HFFc6 (cell line): ENCODE results near the gene SMC4. TPM values are rescaled to one million over a fixed set of nuclear protein-coding genes. Genes with fewer than 3 reads are reported as not detected.

Source experiments
- DNase-seq: peaks from one replicate; pipeline ENCODE4 v3.0.0-alpha.2; 2018
- H3K27ac Mint-ChIP-seq: 2 replicates; pipeline ENCODE4 v1.8.0; 2020; ENCODE audit warnings: mild to moderate bottlenecking, mixed read lengths
- H3K27me3 Mint-ChIP-seq: 2 replicates; pipeline ENCODE4 v1.8.0; 2021; ENCODE audit warnings: mild to moderate bottlenecking, moderate library complexity, mixed read lengths; ENCODE audit not compliant: insufficient read depth
- H3K36me3 Mint-ChIP-seq: 2 replicates; pipeline ENCODE4 v1.8.0; 2021; ENCODE audit warnings: low read depth, mixed read lengths
- H3K4me1 Mint-ChIP-seq: 2 replicates; pipeline ENCODE4 v1.8.0; 2020; ENCODE audit warnings: low read depth, mixed read lengths
- H3K4me3 Mint-ChIP-seq: 2 replicates; pipeline ENCODE4 v1.8.0; 2020; ENCODE audit warnings: mild to moderate bottlenecking, moderate library complexity, mixed read lengths
- H3K9me3 Mint-ChIP-seq: 2 replicates; pipeline ENCODE4 v1.8.0; 2020; ENCODE audit warnings: mild to moderate bottlenecking, mixed read lengths
- CTCF ChIP-seq: fragments of 200-600 bp; sonication (generic); IDR thresholded peaks from 2 replicates; pipeline ENCODE4 v1.5.0; 2021; ENCODE audit warnings: antibody characterized with exemption, mild to moderate bottlenecking
- total RNA-seq, 6 experiments: library from RNA; stranded (reverse); fragmentation: NEBNext Ultra II Directional; extraction: Animal tissue kit (Norgen Biotek cat#: 25700); gene quantifications; 2 replicates in 1 of 6; 3 replicates in 5 of 6; pipeline ENCODE4 v1.2.3, GENCODE V29; 2021

The SMC4 gene
- total RNA-seq, 6 experiments from 2014 or later, result 58.2 to 116 (median 106) TPM

GRCh38 chr3:160413613-160414248 is 14.3 kb downstream of the SMC4 start:
- Mint-ChIP-seq H3K9me3 (no peaks in the 10 kb centered on the region), H3K27me3 (no peaks in the 10 kb centered on the region; the same call in 1 of the 2 replicates), H3K4me3 (no peak overlapping the region), H3K4me1 (peaks cover 35% of the 10 kb centered on the region), H3K27ac (peak overlapping the region; percentile 29; the same call in 1 of the 2 replicates), H3K36me3 (peaks cover 33% of the 10 kb centered on the region)
- peak; percentile 71 for DNase-seq
- peak; percentile 96 for TF ChIP-seq CTCF

GRCh38 chr3:160417311-160417710 is 17.9 kb downstream of the SMC4 start:
- TF ChIP-seq CTCF, result no peak
- Mint-ChIP-seq H3K27me3 (no peaks in the 10 kb centered on the region; the same call in 1 of the 2 replicates), H3K27ac (peak overlapping the region; percentile 9; the same call in 1 of the 2 replicates), H3K4me1 (peaks cover 30% of the 10 kb centered on the region), H3K36me3 (peaks cover 42% of the 10 kb centered on the region), H3K4me3 (no peak overlapping the region), H3K9me3 (no peaks in the 10 kb centered on the region)
- DNase-seq, result no peak

DNA sequence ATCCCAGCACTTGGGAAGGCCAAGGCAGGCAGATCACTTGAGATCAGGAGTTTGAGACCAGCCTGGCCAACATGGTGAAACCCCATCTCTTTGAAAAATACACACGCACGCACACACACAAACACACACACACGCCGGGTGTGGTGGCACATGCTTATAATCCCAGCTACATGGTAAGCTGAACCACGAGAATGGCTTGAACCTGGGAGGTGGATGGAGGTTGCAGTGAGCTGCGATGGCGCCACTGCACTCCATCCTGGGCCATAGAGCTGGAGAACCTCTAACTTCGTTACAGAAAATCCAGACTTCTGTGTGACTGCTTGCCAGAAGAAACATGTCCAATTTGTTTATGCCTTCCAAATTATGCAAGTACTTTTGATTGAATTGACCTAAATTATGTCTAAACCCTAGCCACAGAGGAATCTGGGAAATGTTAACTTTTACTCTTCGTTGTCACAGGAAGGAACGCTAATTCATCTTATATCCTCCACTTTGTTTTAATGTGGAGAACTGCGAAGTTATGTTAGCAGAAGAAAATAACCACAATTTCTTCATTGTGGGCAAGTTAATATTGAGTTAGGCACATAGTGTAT is 28.5 kb downstream of the SMC4 start:
- no peak for DNase-seq
- H3K27me3 Mint-ChIP-seq, result 0 out of 2 replicates have a peak, but pooled peaks cover 2% of the 10 kb centered on the region
- no peak overlapping the region for H3K4me3 Mint-ChIP-seq
- H3K27ac Mint-ChIP-seq, result no peak overlapping the region
- TF ChIP-seq CTCF, result no peak
- peaks cover 32% of the 10 kb centered on the region for H3K36me3 Mint-ChIP-seq
- no peaks in the 10 kb centered on the region for H3K9me3 Mint-ChIP-seq
- peaks cover 12% of the 10 kb centered on the region; the same call in 1 of the 2 replicates for H3K4me1 Mint-ChIP-seq

GRCh38 chr3:160434071-160434470 is 34.6 kb downstream of the SMC4 start:
- Mint-ChIP-seq H3K4me1 (peaks cover 54% of the 10 kb centered on the region), H3K4me3 (no peak overlapping the region), H3K36me3 (peaks cover 41% of the 10 kb centered on the region), H3K27me3 (no peaks in the 10 kb centered on the region), H3K9me3 (no peaks in the 10 kb centered on the region), H3K27ac (peak overlapping the region; percentile 42; the same call in 1 of the 2 replicates)
- TF ChIP-seq CTCF, result no peak
- peak; percentile 59 for DNase-seq

GRCh38 chr3:160435095-160435494 is 35.6 kb downstream of the SMC4 start:
- no peak for DNase-seq
- H3K9me3 Mint-ChIP-seq, result no peaks in the 10 kb centered on the region
- no peak overlapping the region for H3K4me3 Mint-ChIP-seq
- peak overlapping the region; percentile 16; the same call in 1 of the 2 replicates for H3K27ac Mint-ChIP-seq
- H3K4me1 Mint-ChIP-seq, result peaks cover 60% of the 10 kb centered on the region
- H3K27me3 Mint-ChIP-seq, result no peaks in the 10 kb centered on the region
- TF ChIP-seq CTCF, result no peak
- peaks cover 48% of the 10 kb centered on the region for H3K36me3 Mint-ChIP-seq
